ENCODE data around the gene TCAP. TPM values are rescaled to one million over a fixed set of nuclear protein-coding genes. Genes with fewer than 3 reads are reported as not detected.

TCAP gene
- total RNA-seq, 1 donor from 2014 or later, result 0.98 TPM

DNA sequence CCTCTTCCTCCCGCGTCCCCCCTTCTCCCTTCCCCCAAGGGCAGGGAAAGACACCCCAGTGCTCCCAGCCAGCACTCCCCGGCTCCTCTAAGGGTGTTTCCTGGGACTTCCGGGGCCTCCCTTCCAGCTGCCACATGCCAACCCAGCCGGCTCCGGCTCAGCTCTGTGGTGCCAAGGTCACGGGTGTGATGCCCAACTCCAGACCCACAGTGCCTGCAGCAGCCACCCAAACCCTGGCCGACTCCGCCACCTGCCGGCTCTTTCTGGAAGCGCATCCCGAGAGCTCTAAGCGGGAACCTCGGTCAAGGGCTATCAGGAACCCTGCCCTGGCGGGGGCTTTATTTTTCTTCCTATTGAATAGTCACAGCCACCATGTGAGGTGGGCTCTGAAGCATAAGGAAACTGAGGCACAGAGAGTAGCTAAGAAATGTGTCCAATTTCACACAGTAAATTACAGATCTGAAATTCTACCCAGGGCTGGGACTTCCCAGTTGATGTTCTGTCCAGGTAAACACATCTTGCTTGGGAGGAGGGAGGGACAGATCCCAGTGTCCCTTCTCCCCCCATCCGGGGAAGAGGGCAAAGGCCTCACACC is 41.7 kb upstream of the TCAP start:
- H3K4me1 ChIP-seq (ENCODE audit: insufficient read depth, low read length), result peaks cover 10% of the 10 kb centered on the region
- H3K27me3 Mint-ChIP-seq (ENCODE audit: low read depth, unreplicated experiment), result peaks cover 77% of the 10 kb centered on the region
- DNase-seq (ENCODE audit: low read depth) (no peak), FAIRE-seq (no peak)
- no peaks in the 10 kb centered on the region for H3K36me3 Mint-ChIP-seq (ENCODE audit: low read depth, unreplicated experiment)
- no peak overlapping the region for H2AFZ ChIP-seq (ENCODE audit: low read depth, low read length)
- H3K79me2 ChIP-seq (ENCODE audit: insufficient read depth, low read length), result no peaks in the 10 kb centered on the region
- no peak overlapping the region for H3K4me2 ChIP-seq (ENCODE audit: low read length)
- H4K20me1 ChIP-seq (ENCODE audit: insufficient read depth, low read length), result no peaks in the 10 kb centered on the region
- H3K4me3 Mint-ChIP-seq (ENCODE audit: unreplicated experiment), result no peak overlapping the region
- H3K4me3 ChIP-seq (ENCODE audit: insufficient read depth, low read depth, low read length), result no peak overlapping the region
- no peaks in the 10 kb centered on the region for H3K9me3 Mint-ChIP-seq (ENCODE audit: unreplicated experiment)
- H3K9ac ChIP-seq (ENCODE audit: low read length), result no peak overlapping the region
- no peak overlapping the region for H3K27ac Mint-ChIP-seq (ENCODE audit: unreplicated experiment)
- no peak for TF ChIP-seq EZH2 (IDR thresholded peaks at IDR 0.05; ENCODE audit: insufficient read depth, low read length)
- TF ChIP-seq, protein P1, sequence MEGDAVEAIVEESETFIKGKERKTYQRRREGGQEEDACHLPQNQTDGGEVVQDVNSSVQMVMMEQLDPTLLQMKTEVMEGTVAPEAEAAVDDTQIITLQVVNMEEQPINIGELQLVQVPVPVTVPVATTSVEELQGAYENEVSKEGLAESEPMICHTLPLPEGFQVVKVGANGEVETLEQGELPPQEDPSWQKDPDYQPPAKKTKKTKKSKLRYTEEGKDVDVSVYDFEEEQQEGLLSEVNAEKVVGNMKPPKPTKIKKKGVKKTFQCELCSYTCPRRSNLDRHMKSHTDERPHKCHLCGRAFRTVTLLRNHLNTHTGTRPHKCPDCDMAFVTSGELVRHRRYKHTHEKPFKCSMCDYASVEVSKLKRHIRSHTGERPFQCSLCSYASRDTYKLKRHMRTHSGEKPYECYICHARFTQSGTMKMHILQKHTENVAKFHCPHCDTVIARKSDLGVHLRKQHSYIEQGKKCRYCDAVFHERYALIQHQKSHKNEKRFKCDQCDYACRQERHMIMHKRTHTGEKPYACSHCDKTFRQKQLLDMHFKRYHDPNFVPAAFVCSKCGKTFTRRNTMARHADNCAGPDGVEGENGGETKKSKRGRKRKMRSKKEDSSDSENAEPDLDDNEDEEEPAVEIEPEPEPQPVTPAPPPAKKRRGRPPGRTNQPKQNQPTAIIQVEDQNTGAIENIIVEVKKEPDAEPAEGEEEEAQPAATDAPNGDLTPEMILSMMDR (IDR thresholded peaks at IDR 0.05; ENCODE audit: insufficient read depth, low read depth, low read length), result peak; percentile 68
- no peaks in the 10 kb centered on the region for H3K9me3 ChIP-seq (ENCODE audit: insufficient read depth, low read depth, low read length)
- H3K36me3 ChIP-seq (ENCODE audit: insufficient read depth, low read length), result no peaks in the 10 kb centered on the region
- H3K27ac ChIP-seq (ENCODE audit: low read depth, low read length), result no peak overlapping the region
- no peaks in the 10 kb centered on the region for H3K4me1 Mint-ChIP-seq (ENCODE audit: low read depth, unreplicated experiment)
- H3K27me3 ChIP-seq (ENCODE audit: insufficient read depth, low read length), result peaks cover 42% of the 10 kb centered on the region

DNA sequence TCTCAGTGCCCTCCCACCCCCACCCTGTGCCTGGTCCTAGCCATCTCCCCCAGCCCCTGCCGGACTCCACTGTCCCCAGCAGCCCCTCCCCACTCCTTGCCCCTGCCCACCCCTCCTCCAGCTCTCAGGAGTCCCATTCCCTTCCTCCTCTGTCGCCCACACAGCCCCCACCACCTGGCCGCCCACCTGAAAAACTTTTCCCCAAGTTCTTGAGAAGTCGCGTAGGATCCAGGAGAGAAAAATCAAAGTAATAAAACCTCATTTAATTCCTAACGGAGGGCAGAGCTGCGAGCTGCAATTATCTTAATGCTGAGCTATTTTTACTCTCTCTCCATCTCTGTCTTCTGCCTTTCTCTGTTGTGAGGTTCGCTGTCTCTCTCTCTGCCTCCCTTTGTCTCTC is 40.8 kb upstream of the TCAP start:
- H3K27me3 ChIP-seq (ENCODE audit: insufficient read depth, low read length), result peaks cover 50% of the 10 kb centered on the region
- H3K27me3 Mint-ChIP-seq (ENCODE audit: low read depth, unreplicated experiment), result peaks cover 77% of the 10 kb centered on the region
- H3K4me1 ChIP-seq (ENCODE audit: insufficient read depth, low read length), result peaks cover 8% of the 10 kb centered on the region
- H3K4me3 Mint-ChIP-seq (ENCODE audit: unreplicated experiment), result no peak overlapping the region
- H3K9me3 Mint-ChIP-seq (ENCODE audit: unreplicated experiment), result no peaks in the 10 kb centered on the region
- no peak overlapping the region for H3K4me2 ChIP-seq (ENCODE audit: low read length)
- H3K9ac ChIP-seq (ENCODE audit: low read length), result no peak overlapping the region
- no peak overlapping the region for H3K4me3 ChIP-seq (ENCODE audit: insufficient read depth, low read depth, low read length)
- no peaks in the 10 kb centered on the region for H3K36me3 ChIP-seq (ENCODE audit: insufficient read depth, low read length)
- no peaks in the 10 kb centered on the region for H3K36me3 Mint-ChIP-seq (ENCODE audit: low read depth, unreplicated experiment)
- no peak overlapping the region for H3K27ac ChIP-seq (ENCODE audit: low read depth, low read length)
- DNase-seq (ENCODE audit: low read depth) (no peak), FAIRE-seq (no peak)
- TF ChIP-seq EZH2 (IDR thresholded peaks at IDR 0.05; ENCODE audit: insufficient read depth, low read length), result no peak
- TF ChIP-seq, protein P1 (IDR thresholded peaks at IDR 0.05; ENCODE audit: insufficient read depth, low read depth, low read length), result no peak
- no peaks in the 10 kb centered on the region for H3K4me1 Mint-ChIP-seq (ENCODE audit: low read depth, unreplicated experiment)
- H2AFZ ChIP-seq (ENCODE audit: low read depth, low read length), result no peak overlapping the region
- H3K79me2 ChIP-seq (ENCODE audit: insufficient read depth, low read length), result no peaks in the 10 kb centered on the region
- no peaks in the 10 kb centered on the region for H4K20me1 ChIP-seq (ENCODE audit: insufficient read depth, low read length)
- no peaks in the 10 kb centered on the region for H3K9me3 ChIP-seq (ENCODE audit: insufficient read depth, low read depth, low read length)
- no peak overlapping the region for H3K27ac Mint-ChIP-seq (ENCODE audit: unreplicated experiment)

DNA sequence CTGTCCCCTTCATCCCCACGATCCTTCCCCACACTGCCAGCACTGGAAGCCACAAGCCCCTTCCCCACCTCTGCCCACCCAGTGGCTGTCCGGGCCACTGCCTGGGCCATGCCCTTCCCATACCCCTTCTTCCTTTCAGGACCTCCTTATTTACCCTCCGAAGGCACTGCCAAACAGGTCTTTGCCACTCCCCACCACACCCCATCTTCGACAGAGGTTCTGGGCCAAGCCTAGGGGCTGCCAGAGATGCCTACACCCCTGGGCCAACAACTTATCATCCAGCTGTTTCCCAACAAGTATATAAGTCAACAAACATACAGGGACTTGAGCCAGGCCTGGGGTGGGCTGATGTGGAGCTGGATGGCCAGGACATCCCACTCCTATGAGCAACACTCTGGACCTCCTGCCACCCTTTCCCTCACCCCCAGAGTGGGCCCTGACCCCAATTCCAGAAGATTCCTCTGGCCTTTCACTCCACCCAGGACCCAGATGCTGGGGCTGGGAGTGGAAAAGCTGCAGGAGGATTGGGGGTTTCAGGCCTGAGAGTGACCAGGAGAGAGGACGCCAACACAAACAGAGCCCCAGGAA is 39.9 kb upstream of the TCAP start:
- Mint-ChIP-seq H3K4me3 (ENCODE audit: unreplicated experiment) (no peak overlapping the region), H3K9me3 (ENCODE audit: unreplicated experiment) (no peaks in the 10 kb centered on the region), H3K27me3 (ENCODE audit: low read depth, unreplicated experiment) (peaks cover 74% of the 10 kb centered on the region), H3K36me3 (ENCODE audit: low read depth, unreplicated experiment) (no peaks in the 10 kb centered on the region), H3K27ac (ENCODE audit: unreplicated experiment) (no peak overlapping the region), H3K4me1 (ENCODE audit: low read depth, unreplicated experiment) (no peaks in the 10 kb centered on the region)
- Histone ChIP-seq H3K4me2 (ENCODE audit: low read length) (no peak overlapping the region), H3K79me2 (ENCODE audit: insufficient read depth, low read length) (no peaks in the 10 kb centered on the region), H3K4me3 (ENCODE audit: insufficient read depth, low read depth, low read length) (no peak overlapping the region), H3K4me1 (ENCODE audit: insufficient read depth, low read length) (peaks cover 8% of the 10 kb centered on the region), H2AFZ (ENCODE audit: low read depth, low read length) (no peak overlapping the region), H4K20me1 (ENCODE audit: insufficient read depth, low read length) (no peaks in the 10 kb centered on the region), H3K27me3 (ENCODE audit: insufficient read depth, low read length) (peaks cover 52% of the 10 kb centered on the region), H3K9ac (ENCODE audit: low read length) (no peak overlapping the region), H3K27ac (ENCODE audit: low read depth, low read length) (no peak overlapping the region), H3K36me3 (ENCODE audit: insufficient read depth, low read length) (no peaks in the 10 kb centered on the region), H3K9me3 (ENCODE audit: insufficient read depth, low read depth, low read length) (no peaks in the 10 kb centered on the region)
- DNase-seq (ENCODE audit: low read depth) (no peak), FAIRE-seq (no peak)
- TF ChIP-seq, protein P1 (IDR thresholded peaks at IDR 0.05; ENCODE audit: insufficient read depth, low read depth, low read length), result no peak
- TF ChIP-seq EZH2 (IDR thresholded peaks at IDR 0.05; ENCODE audit: insufficient read depth, low read length), result peak; percentile 42

All from astrocyte (in vitro differentiated cells and primary cell).